ENCODE results near the gene NF1.

DNA sequence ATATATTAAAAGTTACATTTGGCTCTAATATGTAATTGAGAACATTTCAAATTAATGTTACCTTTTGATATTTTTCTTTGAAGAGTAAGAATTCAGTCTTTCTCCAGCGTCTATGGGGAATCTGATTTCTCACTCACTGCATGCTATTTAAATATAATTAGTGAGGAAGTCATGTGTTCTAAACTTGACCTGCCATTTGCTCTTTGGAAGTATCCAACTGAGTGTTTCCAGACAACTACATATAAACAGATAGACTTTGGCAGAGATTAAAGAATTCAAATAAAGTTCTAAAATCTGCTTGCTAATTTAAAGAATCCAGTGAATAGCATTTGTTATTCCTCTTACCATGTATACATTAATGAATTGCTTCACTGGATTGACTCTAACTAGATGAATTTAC lies 178.7 kb downstream of the NF1 start:
- no peak for TF ChIP-seq CTCF (IDR thresholded peaks at IDR 0.05; ENCODE audit: insufficient read depth, low read length, poor library complexity, severe bottlenecking)
- TF ChIP-seq EZH2phosphoT487 (conservative IDR thresholded peaks at IDR 0.05; ENCODE audit: low read length) = no peak

Data from SU-DHL-6 (cell line).